SK-N-SH treated with all-trans-retinoic acid at 6 μM for 48 hours (cell line): ENCODE data around the gene MRPL33.

Source experiments
- ATAC-seq: fragments of 200-7000 bp; cut with Tn5 transposase; 3 replicates; pipeline ENCODE4 v1.9.1; 2020; ENCODE audit warnings: mild to moderate bottlenecking, moderate library complexity
- ARNTL ChIP-seq: fragments of 450-650 bp; formaldehyde crosslinking; IDR thresholded peaks from 2 replicates; pipeline ENCODE4 v1.5.0; 2020; ENCODE audit warnings: low read depth, mild to moderate bottlenecking, moderate library complexity, borderline replicate concordance
- BACH2 ChIP-seq: fragments of 250-450 bp; sonication (Bioruptor Pico); IDR thresholded peaks from 2 replicates; pipeline ENCODE4 v1.9.0; 2021; ENCODE audit warnings: mild to moderate bottlenecking, borderline replicate concordance
- CSDC2 ChIP-seq: fragments of 250-450 bp; sonication (Bioruptor Pico); IDR thresholded peaks from 2 replicates; pipeline ENCODE4 v1.5.0; 2020; ENCODE audit warnings: mild to moderate bottlenecking, moderate library complexity
- ESRRG ChIP-seq: fragments of 250-450 bp; sonication (Bioruptor Pico); IDR thresholded peaks from 2 replicates; pipeline ENCODE4 v1.6.1; 2021; ENCODE audit warnings: mild to moderate bottlenecking
- GLIS3 ChIP-seq: fragments of 250-450 bp; sonication (Bioruptor Pico); IDR thresholded peaks from 2 replicates; pipeline ENCODE4 v1.5.0; 2020; ENCODE audit warnings: mild to moderate bottlenecking, moderate library complexity
- ISL1 ChIP-seq: fragments of 250-450 bp; sonication (Bioruptor Pico); IDR thresholded peaks from 2 replicates; pipeline ENCODE4 v2.1.2; 2022; ENCODE audit warnings: mild to moderate bottlenecking, moderate library complexity
- OSR1 ChIP-seq: fragments of 250-450 bp; sonication (Bioruptor Pico); IDR thresholded peaks from 2 replicates; pipeline ENCODE4 v1.8.0; 2022; ENCODE audit warnings: moderate library complexity, mild to moderate bottlenecking, inconsistent platforms
- PPARA ChIP-seq: fragments of 250-450 bp; sonication (Bioruptor Pico); IDR thresholded peaks from 2 replicates; pipeline ENCODE4 v1.5.0; 2020; ENCODE audit warnings: mild to moderate bottlenecking, borderline replicate concordance
- RARB ChIP-seq: fragments of 250-450 bp; sonication (Bioruptor Pico); IDR thresholded peaks from 2 replicates; pipeline ENCODE4 v1.8.0; 2021; ENCODE audit warnings: mild to moderate bottlenecking, moderate library complexity
- SNAI2 ChIP-seq: fragments of 250-450 bp; sonication (Bioruptor Pico); IDR thresholded peaks from 2 replicates; pipeline ENCODE4 v1.5.0; 2020; ENCODE audit warnings: mild to moderate bottlenecking, moderate library complexity
- TCF4 ChIP-seq: fragments of 250-450 bp; sonication (Bioruptor Pico); IDR thresholded peaks from 2 replicates; pipeline ENCODE4 v1.8.0; 2021; ENCODE audit warnings: mild to moderate bottlenecking, moderate library complexity, borderline replicate concordance
- TOX ChIP-seq: fragments of 250-450 bp; sonication (Bioruptor Pico); IDR thresholded peaks from 2 replicates; pipeline ENCODE4 v1.8.0; 2021; ENCODE audit warnings: mild to moderate bottlenecking, moderate library complexity, borderline replicate concordance
- ZC3H10 ChIP-seq: fragments of 250-450 bp; sonication (Bioruptor Pico); IDR thresholded peaks from 2 replicates; pipeline ENCODE4 v1.5.1; 2021; ENCODE audit warnings: mild to moderate bottlenecking, moderate library complexity
- ZFP3 ChIP-seq: fragments of 250-450 bp; sonication (Bioruptor Pico); IDR thresholded peaks from 2 replicates; pipeline ENCODE4 v1.5.0; 2020; ENCODE audit warnings: mild to moderate bottlenecking, moderate library complexity
- ZFP30 ChIP-seq: fragments of 450-650 bp; formaldehyde crosslinking; IDR thresholded peaks from 2 replicates; pipeline ENCODE4 v1.5.0; 2022; ENCODE audit warnings: mild to moderate bottlenecking, moderate library complexity
- ZNF565 ChIP-seq: fragments of 450-650 bp; formaldehyde crosslinking; conservative IDR thresholded peaks from 2 replicates; pipeline ENCODE4 v1.5.0; 2020; ENCODE audit warnings: low read depth, mild to moderate bottlenecking, moderate library complexity
- ZNF70 ChIP-seq: fragments of 450-650 bp; formaldehyde crosslinking; IDR thresholded peaks from 2 replicates; pipeline ENCODE4 v1.5.0; 2020; ENCODE audit warnings: mild to moderate bottlenecking, moderate library complexity
- ZNF8 ChIP-seq: fragments of 450-650 bp; formaldehyde crosslinking; IDR thresholded peaks from 2 replicates; pipeline ENCODE4 v1.5.0; 2020; ENCODE audit warnings: mild to moderate bottlenecking, moderate library complexity
- TF ChIP-seq, protein P1 (sequence below): fragments of 250-450 bp; sonication (Bioruptor Pico); IDR thresholded peaks from 2 replicates; pipeline ENCODE4 v1.8.0; 2020; ENCODE audit warnings: mild to moderate bottlenecking, moderate library complexity, borderline replicate concordance
- TF ChIP-seq, protein P2 (sequence below): fragments of 250-450 bp; sonication (Bioruptor Pico); IDR thresholded peaks from 2 replicates; pipeline ENCODE4 v1.5.0; 2020; ENCODE audit warnings: mild to moderate bottlenecking, moderate library complexity
- TF ChIP-seq, protein P3 (sequence below): fragments of 250-450 bp; sonication (Bioruptor Pico); IDR thresholded peaks from 2 replicates; pipeline ENCODE4 v1.5.1; 2020; ENCODE audit warnings: low read depth, mild to moderate bottlenecking, moderate library complexity
- TF ChIP-seq, protein P4 (sequence below): fragments of 250-450 bp; sonication (Bioruptor Pico); IDR thresholded peaks from 2 replicates; pipeline ENCODE4 v1.8.0; 2021; ENCODE audit warnings: low read depth, mild to moderate bottlenecking, moderate library complexity, borderline replicate concordance
- TF ChIP-seq, protein P5 (sequence below): fragments of 250-450 bp; sonication (Bioruptor Pico); IDR thresholded peaks from 2 replicates; pipeline ENCODE4 v1.5.1; 2021; ENCODE audit warnings: mild to moderate bottlenecking, moderate library complexity

Gene MRPL33

DNA sequence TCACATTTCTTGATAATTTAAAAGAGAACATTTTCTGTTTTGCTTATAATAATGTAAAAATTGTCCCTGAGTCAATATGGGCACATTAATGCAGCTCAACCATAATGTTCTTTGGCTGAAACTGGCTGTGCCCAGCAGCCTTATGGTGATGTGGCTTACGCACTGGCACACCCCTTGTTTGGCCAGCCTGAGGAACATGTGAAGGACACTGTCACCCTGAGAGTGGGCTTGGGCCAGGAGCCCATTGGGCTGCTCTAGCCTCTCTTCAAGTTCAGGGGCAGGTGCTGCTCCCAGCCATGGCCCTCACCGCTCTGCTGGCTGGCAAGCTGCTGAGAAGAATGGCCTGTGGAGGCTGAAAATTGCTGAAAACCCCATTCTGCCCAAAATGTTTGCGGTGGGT is 37.5 kb downstream of the MRPL33 start:
- TF ChIP-seq GLIS3 (CRISPR knock-in tag): no peak
- no peak for TF ChIP-seq ZNF565 (CRISPR knock-in tag)
- no peak for TF ChIP-seq ZNF70
- TF ChIP-seq ISL1: no peak
- no peak for TF ChIP-seq ESRRG (CRISPR knock-in tag)
- no peak for TF ChIP-seq TCF4 (CRISPR knock-in tag)
- no peak for TF ChIP-seq ARNTL (CRISPR knock-in tag)
- TF ChIP-seq, protein P1, sequence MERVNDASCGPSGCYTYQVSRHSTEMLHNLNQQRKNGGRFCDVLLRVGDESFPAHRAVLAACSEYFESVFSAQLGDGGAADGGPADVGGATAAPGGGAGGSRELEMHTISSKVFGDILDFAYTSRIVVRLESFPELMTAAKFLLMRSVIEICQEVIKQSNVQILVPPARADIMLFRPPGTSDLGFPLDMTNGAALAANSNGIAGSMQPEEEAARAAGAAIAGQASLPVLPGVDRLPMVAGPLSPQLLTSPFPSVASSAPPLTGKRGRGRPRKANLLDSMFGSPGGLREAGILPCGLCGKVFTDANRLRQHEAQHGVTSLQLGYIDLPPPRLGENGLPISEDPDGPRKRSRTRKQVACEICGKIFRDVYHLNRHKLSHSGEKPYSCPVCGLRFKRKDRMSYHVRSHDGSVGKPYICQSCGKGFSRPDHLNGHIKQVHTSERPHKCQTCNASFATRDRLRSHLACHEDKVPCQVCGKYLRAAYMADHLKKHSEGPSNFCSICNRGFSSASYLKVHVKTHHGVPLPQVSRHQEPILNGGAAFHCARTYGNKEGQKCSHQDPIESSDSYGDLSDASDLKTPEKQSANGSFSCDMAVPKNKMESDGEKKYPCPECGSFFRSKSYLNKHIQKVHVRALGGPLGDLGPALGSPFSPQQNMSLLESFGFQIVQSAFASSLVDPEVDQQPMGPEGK: no peak
- TF ChIP-seq, all 23 proteins: peak for 0
- ATAC-seq: no peak

DNA sequence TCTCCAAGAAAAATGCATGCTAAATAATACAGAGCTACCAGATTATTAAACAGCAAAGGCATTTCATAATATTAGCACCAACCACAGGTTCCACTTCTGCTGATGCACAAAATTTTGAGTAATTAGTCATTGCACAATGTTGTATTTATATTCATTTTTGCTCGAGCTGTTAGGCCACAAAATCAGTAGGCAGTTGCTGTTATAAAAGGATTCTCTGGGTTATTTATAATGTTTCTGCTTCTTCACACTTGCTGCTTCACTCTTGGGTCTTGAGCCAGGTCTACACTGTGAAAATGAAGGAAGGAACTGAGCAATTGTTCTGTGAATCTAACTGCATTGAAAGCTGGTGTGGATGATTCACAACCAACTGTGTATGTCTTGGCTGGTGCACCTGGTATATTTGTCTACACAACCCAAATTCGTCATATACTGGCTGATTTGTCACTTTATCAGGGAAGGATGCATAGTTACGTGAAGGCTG is 38.3 kb downstream of the MRPL33 start:
- ATAC-seq: peak; percentile 72
- no peak for TF ChIP-seq OSR1
- TF ChIP-seq PPARA: no peak
- TF ChIP-seq, protein P1: no peak
- TF ChIP-seq, protein P2, sequence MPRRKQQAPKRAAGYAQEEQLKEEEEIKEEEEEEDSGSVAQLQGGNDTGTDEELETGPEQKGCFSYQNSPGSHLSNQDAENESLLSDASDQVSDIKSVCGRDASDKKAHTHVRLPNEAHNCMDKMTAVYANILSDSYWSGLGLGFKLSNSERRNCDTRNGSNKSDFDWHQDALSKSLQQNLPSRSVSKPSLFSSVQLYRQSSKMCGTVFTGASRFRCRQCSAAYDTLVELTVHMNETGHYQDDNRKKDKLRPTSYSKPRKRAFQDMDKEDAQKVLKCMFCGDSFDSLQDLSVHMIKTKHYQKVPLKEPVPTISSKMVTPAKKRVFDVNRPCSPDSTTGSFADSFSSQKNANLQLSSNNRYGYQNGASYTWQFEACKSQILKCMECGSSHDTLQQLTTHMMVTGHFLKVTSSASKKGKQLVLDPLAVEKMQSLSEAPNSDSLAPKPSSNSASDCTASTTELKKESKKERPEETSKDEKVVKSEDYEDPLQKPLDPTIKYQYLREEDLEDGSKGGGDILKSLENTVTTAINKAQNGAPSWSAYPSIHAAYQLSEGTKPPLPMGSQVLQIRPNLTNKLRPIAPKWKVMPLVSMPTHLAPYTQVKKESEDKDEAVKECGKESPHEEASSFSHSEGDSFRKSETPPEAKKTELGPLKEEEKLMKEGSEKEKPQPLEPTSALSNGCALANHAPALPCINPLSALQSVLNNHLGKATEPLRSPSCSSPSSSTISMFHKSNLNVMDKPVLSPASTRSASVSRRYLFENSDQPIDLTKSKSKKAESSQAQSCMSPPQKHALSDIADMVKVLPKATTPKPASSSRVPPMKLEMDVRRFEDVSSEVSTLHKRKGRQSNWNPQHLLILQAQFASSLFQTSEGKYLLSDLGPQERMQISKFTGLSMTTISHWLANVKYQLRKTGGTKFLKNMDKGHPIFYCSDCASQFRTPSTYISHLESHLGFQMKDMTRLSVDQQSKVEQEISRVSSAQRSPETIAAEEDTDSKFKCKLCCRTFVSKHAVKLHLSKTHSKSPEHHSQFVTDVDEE: no peak
- no peak for TF ChIP-seq BACH2 (CRISPR knock-in tag)
- TF ChIP-seq ZNF8 (CRISPR knock-in tag): no peak
- TF ChIP-seq, protein P3, sequence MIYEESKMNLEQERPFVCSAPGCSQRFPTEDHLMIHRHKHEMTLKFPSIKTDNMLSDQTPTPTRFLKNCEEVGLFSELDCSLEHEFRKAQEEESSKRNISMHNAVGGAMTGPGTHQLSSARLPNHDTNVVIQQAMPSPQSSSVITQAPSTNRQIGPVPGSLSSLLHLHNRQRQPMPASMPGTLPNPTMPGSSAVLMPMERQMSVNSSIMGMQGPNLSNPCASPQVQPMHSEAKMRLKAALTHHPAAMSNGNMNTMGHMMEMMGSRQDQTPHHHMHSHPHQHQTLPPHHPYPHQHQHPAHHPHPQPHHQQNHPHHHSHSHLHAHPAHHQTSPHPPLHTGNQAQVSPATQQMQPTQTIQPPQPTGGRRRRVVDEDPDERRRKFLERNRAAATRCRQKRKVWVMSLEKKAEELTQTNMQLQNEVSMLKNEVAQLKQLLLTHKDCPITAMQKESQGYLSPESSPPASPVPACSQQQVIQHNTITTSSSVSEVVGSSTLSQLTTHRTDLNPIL (CRISPR knock-in tag): no peak
- no peak for TF ChIP-seq ZC3H10 (CRISPR knock-in tag)
- no peak for TF ChIP-seq RARB (CRISPR knock-in tag)
- TF ChIP-seq TOX (CRISPR knock-in tag): no peak
- TF ChIP-seq CSDC2 (CRISPR knock-in tag): no peak
- no peak for TF ChIP-seq GLIS3 (CRISPR knock-in tag)
- no peak for TF ChIP-seq TCF4 (CRISPR knock-in tag)
- no peak for TF ChIP-seq ISL1
- no peak for TF ChIP-seq ZFP30 (CRISPR knock-in tag)
- TF ChIP-seq SNAI2 (CRISPR knock-in tag): no peak
- TF ChIP-seq ZFP3: no peak

DNA sequence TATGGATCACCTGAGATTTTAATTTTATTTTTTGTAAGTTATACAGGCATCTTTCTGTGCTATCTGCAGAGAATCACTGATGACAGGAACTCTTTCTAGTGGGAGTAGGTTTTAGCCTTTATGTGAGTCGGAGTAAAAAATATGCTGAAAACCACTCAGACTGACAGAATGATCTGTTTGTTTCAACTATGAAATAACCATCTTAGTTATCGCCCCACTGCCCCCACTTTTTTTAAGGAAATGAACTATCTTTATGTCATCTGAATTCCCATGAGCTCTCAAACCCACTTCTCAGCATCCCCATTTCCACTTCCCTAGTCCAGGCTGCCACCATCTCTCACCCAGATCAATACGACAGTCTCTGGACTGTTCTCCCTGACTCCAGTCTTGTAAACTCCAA is 38.9 kb downstream of the MRPL33 start:
- ATAC-seq: peak; percentile 23; the same call in 2 of the 3 replicates
- no peak for TF ChIP-seq ZNF8 (CRISPR knock-in tag)
- TF ChIP-seq, protein P4, sequence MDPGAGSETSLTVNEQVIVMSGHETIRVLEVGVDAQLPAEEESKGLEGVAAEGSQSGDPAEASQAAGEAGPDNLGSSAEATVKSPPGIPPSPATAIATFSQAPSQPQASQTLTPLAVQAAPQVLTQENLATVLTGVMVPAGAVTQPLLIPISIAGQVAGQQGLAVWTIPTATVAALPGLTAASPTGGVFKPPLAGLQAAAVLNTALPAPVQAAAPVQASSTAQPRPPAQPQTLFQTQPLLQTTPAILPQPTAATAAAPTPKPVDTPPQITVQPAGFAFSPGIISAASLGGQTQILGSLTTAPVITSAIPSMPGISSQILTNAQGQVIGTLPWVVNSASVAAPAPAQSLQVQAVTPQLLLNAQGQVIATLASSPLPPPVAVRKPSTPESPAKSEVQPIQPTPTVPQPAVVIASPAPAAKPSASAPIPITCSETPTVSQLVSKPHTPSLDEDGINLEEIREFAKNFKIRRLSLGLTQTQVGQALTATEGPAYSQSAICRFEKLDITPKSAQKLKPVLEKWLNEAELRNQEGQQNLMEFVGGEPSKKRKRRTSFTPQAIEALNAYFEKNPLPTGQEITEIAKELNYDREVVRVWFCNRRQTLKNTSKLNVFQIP (CRISPR knock-in tag): no peak
- no peak for TF ChIP-seq ZC3H10 (CRISPR knock-in tag)
- TF ChIP-seq, protein P5, sequence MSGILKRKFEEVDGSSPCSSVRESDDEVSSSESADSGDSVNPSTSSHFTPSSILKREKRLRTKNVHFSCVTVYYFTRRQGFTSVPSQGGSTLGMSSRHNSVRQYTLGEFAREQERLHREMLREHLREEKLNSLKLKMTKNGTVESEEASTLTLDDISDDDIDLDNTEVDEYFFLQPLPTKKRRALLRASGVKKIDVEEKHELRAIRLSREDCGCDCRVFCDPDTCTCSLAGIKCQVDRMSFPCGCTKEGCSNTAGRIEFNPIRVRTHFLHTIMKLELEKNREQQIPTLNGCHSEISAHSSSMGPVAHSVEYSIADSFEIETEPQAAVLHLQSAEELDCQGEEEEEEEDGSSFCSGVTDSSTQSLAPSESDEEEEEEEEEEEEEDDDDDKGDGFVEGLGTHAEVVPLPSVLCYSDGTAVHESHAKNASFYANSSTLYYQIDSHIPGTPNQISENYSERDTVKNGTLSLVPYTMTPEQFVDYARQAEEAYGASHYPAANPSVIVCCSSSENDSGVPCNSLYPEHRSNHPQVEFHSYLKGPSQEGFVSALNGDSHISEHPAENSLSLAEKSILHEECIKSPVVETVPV: no peak
- TF ChIP-seq ARNTL (CRISPR knock-in tag): no peak
- TF ChIP-seq ZNF70: no peak
- no peak for TF ChIP-seq ESRRG (CRISPR knock-in tag)
- TF ChIP-seq TOX (CRISPR knock-in tag): no peak
- TF ChIP-seq SNAI2 (CRISPR knock-in tag): no peak
- no peak for TF ChIP-seq ZNF565 (CRISPR knock-in tag)
